SK-N-MC (cell line): ENCODE results near the gene CPNE8.

Experiments used
- EZH2 ChIP-seq: fragments of 200-600 bp; sonication (generic); IDR thresholded peaks from one replicate; pipeline ENCODE4 v1.6.1; 2017; ENCODE audit warnings: antibody characterized with exemption
- POLR2AphosphoS5 ChIP-seq: IDR thresholded peaks from 2 replicates; pipeline ENCODE4 v1.6.1; 2012; ENCODE audit warnings: mild to moderate bottlenecking, low read depth, low read length, borderline replicate concordance

- TF ChIP-seq EZH2 (no peak), POLR2AphosphoS5 (no peak)
These were observed 280.1 kb downstream of the CPNE8 start for GRCh38 chr12:38625306-38625705.
